HG02571 (cell line): Measurements from ENCODE around the gene RPL11.
A peak's percentile ranks its signal among the peaks of the same experiment; 100 is the strongest.
"Not testable (repeated sequence)": the region's sequence is repeated elsewhere in the genome, so short reads cannot be mapped to it uniquely, and the experiment has no call there.

Experiments used
- ATAC-seq: cut with Tn5 transposase; IDR thresholded peaks from one replicate; pipeline ENCODE4 v1.9.1; 2021; ENCODE audit warnings: mild to moderate bottlenecking, moderate library complexity; ENCODE audit not compliant: unreplicated experiment

RPL11 gene

DNA sequence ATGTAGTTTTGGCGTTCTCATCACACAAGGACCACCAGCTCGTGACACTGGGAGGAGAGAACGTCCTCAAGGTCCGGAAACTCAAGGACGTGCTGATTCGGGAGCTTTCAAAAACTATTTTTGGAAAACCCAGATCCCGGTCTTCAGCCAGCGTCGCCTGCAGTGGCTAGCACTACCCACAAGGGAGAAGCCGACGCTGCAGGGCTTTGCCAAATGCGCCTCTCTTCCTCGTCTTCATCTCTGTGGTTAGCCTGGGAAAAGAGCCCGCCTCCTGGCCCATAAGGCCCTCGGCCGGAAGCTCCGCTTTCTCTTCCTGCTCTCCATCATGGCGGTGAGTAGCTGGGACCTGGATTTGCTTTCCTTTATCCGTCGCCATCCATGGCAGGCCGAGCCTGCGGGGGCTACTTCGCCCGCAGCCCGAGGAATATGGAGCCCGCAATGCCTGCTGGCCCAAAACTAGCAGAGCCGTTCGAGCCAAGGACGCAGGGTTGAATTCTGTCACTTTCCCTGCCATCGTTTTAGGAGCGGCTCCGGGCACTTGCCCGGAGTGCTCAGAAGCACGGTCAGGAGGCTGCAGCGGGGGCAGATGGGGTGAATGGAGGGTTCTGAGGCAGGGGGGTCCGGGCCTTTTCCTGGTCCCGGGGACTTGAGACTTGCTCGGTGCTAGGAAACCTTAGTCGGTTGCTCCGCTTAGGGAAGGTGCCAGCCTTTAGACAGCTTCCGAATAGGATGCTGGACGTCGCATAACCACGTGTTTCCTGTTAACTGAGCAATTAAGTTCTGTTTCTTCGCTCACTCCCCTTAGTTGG lies at the start of gene RPL11:
Gene RPL11 (plus strand): TSS at position 308 of the 809 bp plus-strand sequence. CDS start 18 bp downstream, at position 326.
- ATAC-seq: peak; percentile 83

DNA sequence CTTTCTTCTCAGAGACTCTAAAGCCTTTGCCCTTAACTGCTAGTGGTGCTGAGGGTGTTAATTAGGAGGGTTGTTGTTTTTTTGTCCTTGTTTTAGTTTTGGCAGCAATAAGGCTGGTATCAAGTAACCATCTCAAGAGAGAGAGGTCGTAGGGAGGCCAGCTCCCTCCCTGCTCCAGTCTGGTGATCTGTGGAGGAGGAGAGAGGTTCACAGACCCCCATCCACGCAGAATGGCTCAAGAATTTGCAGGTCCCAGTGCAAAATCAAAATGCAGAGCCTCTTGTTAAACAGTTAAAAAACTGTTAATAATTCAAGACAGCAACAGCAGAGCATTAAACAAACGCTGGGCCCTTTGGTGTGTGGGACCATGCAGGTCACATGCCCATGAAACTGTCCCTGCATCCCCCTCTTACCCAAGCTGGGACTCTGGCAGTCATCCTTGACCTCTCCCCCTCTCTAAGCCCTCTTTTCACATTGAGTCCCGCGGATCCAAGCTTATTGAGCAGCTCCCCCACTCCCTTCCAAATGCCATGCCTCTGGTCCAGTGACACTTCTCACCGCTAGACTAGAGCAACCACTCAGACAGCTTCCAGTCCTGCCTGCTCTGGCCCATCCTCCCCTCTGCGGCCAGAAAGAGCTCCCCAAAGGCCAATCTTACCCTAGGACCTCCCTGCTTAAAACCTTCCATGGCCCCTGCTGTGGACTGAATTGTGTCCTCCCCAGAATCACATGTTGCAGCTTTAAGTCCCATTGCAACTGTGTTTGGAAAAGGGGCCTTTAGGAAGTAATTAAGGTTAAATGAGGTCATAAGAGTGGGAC lies 47.7 kb upstream of the RPL11 start:
- ATAC-seq: no peak

DNA sequence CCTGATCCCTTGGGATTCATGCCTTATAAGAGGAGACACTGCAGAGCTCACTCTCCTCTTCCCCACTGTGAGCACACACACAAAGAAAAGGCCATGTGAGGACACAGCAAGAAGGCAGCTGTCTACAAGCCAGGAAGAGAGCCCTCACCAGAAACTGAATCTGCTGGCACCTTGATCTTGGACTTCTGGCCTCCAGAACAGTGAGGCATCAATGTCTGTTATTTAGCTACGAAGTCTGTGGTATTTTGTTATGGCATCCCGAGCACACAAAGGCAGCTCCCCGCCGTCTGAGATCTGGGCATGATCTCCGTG lies 47.1 kb upstream of the RPL11 start:
- no peak for ATAC-seq

GRCh38 chr1:23645338-23645737 lies 46.3 kb upstream of the RPL11 start:
- no peak for ATAC-seq

- ATAC-seq: no peak
Measured at GRCh38 chr1:23646091-23646490, 45.5 kb upstream of the RPL11 start.

GRCh38 chr1:23646541-23646940 lies 45.1 kb upstream of the RPL11 start:
- no peak for ATAC-seq

- no peak for ATAC-seq
Measured at GRCh38 chr1:23648576-23648975, 43.0 kb upstream of the RPL11 start.

- ATAC-seq: not testable (repeated sequence)
Measured at GRCh38 chr1:23649157-23649556, 42.4 kb upstream of the RPL11 start.

DNA sequence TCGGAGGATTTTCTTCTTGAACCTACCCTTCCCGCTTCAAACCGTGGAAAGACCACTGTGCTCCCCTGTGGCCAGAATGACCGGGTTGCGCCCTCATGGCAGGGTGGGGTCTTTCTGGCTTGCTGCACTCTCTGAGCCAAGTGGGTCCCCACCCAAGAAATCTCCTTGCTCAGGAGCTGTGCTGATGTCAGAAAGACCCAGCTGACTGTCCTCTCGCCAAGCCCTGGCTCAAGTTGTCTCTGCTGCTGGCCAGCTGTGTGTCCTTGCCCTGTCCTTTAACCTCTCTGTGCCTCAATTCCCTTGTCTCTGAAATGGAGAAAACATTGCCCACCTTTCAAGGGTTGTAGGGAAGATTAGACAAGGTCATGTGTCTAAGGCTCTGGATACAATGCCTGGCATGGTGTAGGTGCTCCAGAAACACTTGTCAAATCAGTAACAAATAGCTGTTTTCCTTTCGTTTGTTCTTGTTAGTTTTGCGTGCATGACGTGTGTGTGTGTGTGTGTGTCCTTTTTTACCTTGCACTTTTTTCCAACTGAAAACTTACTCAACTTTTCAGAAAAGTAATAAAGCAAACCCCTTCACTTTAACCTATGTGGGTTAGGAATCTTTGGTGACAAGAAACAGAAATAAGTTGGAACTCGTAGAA lies 41.1 kb upstream of the RPL11 start:
- ATAC-seq: no peak

DNA sequence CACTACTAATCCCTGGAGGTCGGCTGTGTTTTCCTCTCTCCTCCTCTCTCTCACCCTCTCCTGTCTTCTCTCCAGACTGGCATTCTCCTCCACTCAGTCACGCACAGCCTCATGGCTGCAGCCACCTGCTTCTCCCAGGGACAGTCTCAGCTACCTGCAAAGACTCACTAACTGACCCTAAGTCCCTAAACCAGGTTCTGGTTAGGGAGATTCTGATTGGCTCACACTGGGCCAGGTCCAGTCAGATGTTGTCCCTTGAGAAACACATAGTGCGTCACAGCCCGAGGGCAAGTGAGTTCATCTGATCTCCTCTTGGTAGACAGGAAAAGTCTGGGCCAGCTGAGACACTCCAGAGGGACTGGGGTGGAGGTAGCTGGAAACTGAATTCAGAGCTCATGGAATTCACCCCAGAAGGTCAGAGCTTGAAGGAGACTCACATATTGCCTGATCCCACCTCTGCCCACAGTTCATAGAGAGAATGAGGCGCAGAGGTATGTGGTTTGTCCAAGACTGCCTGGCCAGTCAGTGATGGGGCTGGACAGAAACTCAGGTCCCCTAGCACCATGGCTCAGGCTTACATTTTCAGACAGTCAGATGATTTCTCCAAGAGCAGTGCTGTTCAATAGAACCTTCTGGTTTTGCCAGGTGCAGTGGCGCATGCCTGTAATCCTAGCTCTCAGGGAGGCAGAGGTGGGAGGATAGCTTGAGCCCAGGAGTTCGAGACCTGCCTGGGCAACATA lies 40.4 kb upstream of the RPL11 start:
- ATAC-seq: no peak

GRCh38 chr1:23657659-23658275 lies 33.8 kb upstream of the RPL11 start:
- ATAC-seq: no peak

DNA sequence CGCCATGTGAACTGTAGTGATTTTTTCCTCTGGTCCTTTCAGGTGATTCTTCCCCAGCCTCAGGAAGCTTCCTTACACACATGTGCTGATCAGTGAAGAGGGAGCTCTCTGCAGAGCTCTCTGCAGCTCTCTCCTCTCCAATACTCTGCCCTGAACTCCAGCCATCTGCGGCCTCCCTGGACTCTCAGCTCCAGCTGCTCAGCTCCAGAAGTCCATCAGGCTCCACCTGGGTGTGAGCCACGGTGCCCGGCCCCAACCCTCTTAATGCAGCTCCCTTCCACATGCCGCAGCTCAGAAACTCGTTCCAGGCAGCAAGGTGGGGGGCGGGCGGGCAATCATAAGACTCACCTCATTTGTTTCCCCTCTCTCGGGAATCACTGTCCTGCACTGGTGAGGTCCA lies 30.9 kb upstream of the RPL11 start:
- ATAC-seq: no peak

- no peak for ATAC-seq
Measured at GRCh38 chr1:23661887-23662286, 29.7 kb upstream of the RPL11 start.

DNA sequence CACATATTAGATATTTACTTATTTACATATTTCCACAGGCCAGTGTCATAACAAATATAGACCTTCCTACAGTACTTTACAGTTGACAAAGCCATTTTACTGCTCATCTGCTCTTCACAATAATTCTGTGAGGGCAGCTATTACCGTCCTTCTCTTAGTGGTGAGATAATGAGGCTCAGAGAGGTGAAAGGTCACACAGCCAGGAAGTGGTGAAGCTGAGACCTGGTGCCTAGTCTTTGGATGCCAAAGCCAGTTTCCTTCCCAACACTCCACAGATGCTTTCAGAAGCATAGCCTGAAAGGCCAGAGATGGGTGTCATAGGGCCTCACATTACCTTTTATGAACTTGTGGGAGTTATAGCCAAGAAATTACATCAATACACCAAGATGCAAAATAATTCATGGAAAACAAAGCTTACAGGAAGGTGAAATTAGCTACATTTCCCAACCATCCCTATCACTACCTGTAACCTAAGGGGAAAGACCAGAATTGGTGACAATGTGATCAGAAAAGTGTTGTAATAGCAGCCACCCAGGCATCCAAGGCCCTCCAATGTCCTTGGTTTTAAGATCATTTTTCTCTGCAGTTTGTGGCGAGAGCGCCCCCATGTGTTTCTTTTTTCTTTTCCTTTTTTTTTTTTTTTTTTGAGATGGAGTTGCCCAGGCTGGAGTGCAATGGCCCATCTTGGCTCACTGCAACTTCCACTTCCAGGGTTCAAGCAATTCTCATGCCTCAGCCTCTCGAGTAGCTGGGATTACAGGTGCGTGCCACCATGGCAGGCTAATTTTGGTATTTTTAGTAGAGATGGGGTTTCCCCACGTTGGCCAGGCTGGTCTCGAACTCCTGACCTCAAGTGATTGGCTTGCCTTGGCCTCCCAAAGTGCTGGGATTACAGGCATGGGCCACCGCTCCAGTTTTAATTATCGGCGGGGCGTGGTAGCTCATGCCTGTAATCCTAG lies 26.5 kb upstream of the RPL11 start:
- no peak for ATAC-seq

DNA sequence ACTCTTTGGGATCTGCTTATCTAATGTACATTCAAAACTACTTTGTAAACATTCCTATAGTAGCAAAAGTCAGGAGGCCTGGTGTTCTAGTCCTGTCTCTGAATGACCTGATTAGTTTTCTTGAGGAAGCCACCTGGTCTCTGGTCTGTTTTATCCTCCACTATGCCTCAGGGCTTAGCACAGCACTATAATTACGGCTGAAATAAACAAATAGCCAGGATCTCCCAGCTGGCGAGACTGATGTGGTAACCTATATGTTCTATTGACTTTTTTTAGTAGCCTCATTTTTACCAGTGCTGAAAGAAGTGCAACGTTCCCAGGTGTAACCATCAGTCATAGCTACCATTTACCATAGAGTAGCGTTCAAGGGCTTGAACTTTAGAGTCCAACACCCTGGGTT lies 24.2 kb upstream of the RPL11 start:
- no peak for ATAC-seq

- ATAC-seq: no peak
Measured at GRCh38 chr1:23670709-23671108, 20.9 kb upstream of the RPL11 start.

GRCh38 chr1:23673086-23673813 lies 18.4 kb upstream of the RPL11 start:
- no peak for ATAC-seq

GRCh38 chr1:23679815-23680214 lies 11.8 kb upstream of the RPL11 start:
- no peak for ATAC-seq

DNA sequence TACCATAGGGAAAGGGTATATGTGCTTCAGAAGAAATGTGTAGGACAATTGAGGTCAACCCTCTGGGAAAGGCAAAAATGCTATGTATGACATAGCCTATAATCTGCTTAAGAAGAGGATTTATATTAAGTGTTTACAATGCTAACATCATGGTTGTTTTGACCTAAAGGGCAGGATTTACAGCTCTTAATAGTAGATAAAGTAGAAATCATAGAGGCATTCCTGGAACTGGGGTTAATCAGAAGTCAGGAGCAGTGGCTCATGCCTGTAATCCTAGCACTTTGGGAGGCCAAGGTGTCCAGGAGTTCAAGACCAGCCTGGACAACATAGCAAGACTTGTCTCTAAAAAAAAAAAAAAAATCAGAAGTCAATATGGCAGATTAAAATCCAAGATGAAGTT lies 8.7 kb upstream of the RPL11 start:
- no peak for ATAC-seq
